ENCODE measurements around the gene SMCO3.

GRCh38 chr12:14842315-14842714, 28.3 kb upstream of the SMCO3 start:
- TF ChIP-seq CTCF (tag by site-specific recombination; IDR thresholded peaks at IDR 0.05) (no peak), ZNF2 (tag by site-specific recombination; IDR thresholded peaks at IDR 0.05) (no peak), ZNF558 (tag by site-specific recombination; IDR thresholded peaks at IDR 0.05) (no peak), GFI1B (tag by site-specific recombination; IDR thresholded peaks at IDR 0.05) (no peak), PBX3 (CRISPR knock-in tag; IDR thresholded peaks at IDR 0.05) (no peak), HOXA7 (CRISPR knock-in tag; IDR thresholded peaks at IDR 0.05; ENCODE audit: borderline replicate concordance) (no peak), FEZF1 (tag by site-specific recombination; IDR thresholded peaks at IDR 0.05) (no peak), SETDB1 (IDR thresholded peaks at IDR 0.05; ENCODE audit: insufficient read length, low read length) (no peak), TRIM28 (IDR thresholded peaks at IDR 0.05; ENCODE audit: borderline replicate concordance, low read length) (no peak)

Measured in HEK293 (cell line).